ENCODE measurements around the gene VPS16.

- TF ChIP-seq ZFX (IDR thresholded peaks at IDR 0.05; ENCODE audit: borderline replicate concordance) (no peak), CTCF (IDR thresholded peaks at IDR 0.05) (no peak)
Observed at GRCh38 chr20:2817341-2817726, 23.2 kb upstream of the VPS16 start.
